Adrenal gland (tissue), 12 donors: Measurements from ENCODE around the gene CCL3. TPM values are rescaled to one million over a fixed set of nuclear protein-coding genes. Genes with fewer than 3 reads are reported as not detected.

Experiments used
- DNase-seq, 7 donors: peaks; one replicate each; pipeline ENCODE4 v3.0.0-alpha.2; 2019 to 2020
- H3K27ac ChIP-seq, 5 donors: fragments of 200-600 bp; sonication (generic) in 4 of 5; 1 replicate in 3 of 5; 2 replicates in 2 of 5; pipeline versions ENCODE4 v1.5.1 to v1.8.0; 2016 to 2020; ENCODE audit warnings: mild to moderate bottlenecking in 1 of 5
- H3K27me3 ChIP-seq: fragments of 200-600 bp; 2 replicates; pipeline ENCODE4 v1.8.0; 2021
- H3K36me3 ChIP-seq, 2 donors: fragments of 200-600 bp; replicated peaks in 1 of 2; 1 replicate in 1 of 2; 2 replicates in 1 of 2; pipeline versions ENCODE4 v1.5.1 to v1.8.0; 2018 to 2022
- H3K4me1 ChIP-seq, 2 donors: fragments of 200-600 bp; replicated peaks in 1 of 2; 1 replicate in 1 of 2; 2 replicates in 1 of 2; pipeline versions ENCODE4 v1.5.1 to v1.8.0; 2018 to 2021
- H3K4me3 ChIP-seq, 4 donors: fragments of 200-600 bp; sonication (generic) in 3 of 4; one replicate each; pipeline ENCODE4 v1.5.1; 2016 to 2018
- H3K9me3 ChIP-seq, 3 donors: fragments of 200-600 bp; sonication (generic) in 1 of 3; replicated peaks in 1 of 3; 1 replicate in 2 of 3; 2 replicates in 1 of 3; pipeline versions ENCODE4 v1.5.1 to v1.8.0; 2016 to 2021
- CTCF ChIP-seq, 6 experiments: fragments of 450-650 bp in 4 of 6; fragments of 200-600 bp in 2 of 6; sonication (generic) in 1 of 6; IDR thresholded peaks; 1 replicate in 5 of 6; 2 replicates in 1 of 6; pipeline versions ENCODE4 v1.5.1 to v1.8.0; 2016 to 2021; ENCODE audit warnings: antibody characterized with exemption in 6 of 6, mild to moderate bottlenecking in 2 of 6, moderate library complexity in 1 of 6
- POLR2A ChIP-seq, 2 donors: fragments of 450-650 bp; IDR thresholded peaks; one replicate each; pipeline ENCODE4 v1.6.1; 2017; ENCODE audit warnings: antibody characterized with exemption in 2 of 2, mild to moderate bottlenecking in 2 of 2, moderate library complexity in 1 of 2
- WGBS, 4 donors: extraction: QIAGEN DNeasy Blood & Tissue Kit in 2 of 4; methylation state at CpG; one replicate each; pipeline versions ENCODE4 v1.1.5 to v1.1.7; 2013 to 2017; 5-methylcytosine and 5-hydroxymethylcytosine counted together
- intact Hi-C, 2 donors: fragments of 100-400 bp; cut with DNase I; formaldehyde crosslinking; loops; one replicate each; pipeline versions ENCODE4 v1.14.1 to v1.15.0; 2022 to 2023
- polyA plus RNA-seq, 3 donors: library from polyadenylated mRNA; stranded (reverse); fragments of 200-250 nt in 2 of 3; fragments of 350-450 nt in 1 of 3; fragmentation: Illumina TruSeq in 1 of 3; extraction: RNeasy Lipid Tissue Mini Kit (QIAGEN cat#74804) in 1 of 3; gene quantifications; one replicate each; pipeline ENCODE4 v1.2.3, GENCODE V29; 2013 to 2014
- small RNA-seq, 2 donors: library from RNA; depleted of rRNA; stranded (forward); fragments of <200 nt; gene quantifications; one replicate each; pipeline ENCODE3, GENCODE V24; 2016
- total RNA-seq, 9 donors: library from RNA; depleted of rRNA in 4 of 9; stranded (reverse); fragments of >200 nt in 4 of 9; fragments of 120-200 nt in 1 of 9; fragmentation: NEBNext Ultra II Directional in 1 of 9; extraction: Animal tissue kit (Norgen Biotek cat#: 25700) in 1 of 9; gene quantifications; one replicate each; pipeline versions ENCODE4 v1.1.0 to v1.2.4, GENCODE V29; 2013 to 2023
- donor health status: healthy with polysubstance abuse.
- donor health status: Bipolar disorder and iron deficiency.
- donor health status: DM: yes; HTN: yes; CAD: no.
- donor health status: DM: no; HTN: no; CAD: no.
- donor health status: DM: no; HTN: no; CAD: no.
- donor health status: DM: yes; HTN: yes; CAD: no.

CCL3 gene
- total and polyA plus RNA-seq, 12 donors = 0.54 to 15.3 (median 5.0) TPM

- no peak for TF ChIP-seq CTCF (IDR thresholded peaks at IDR 0.05)
- no peak for TF ChIP-seq POLR2A (IDR thresholded peaks at IDR 0.05)
- H3K27me3 ChIP-seq = no peaks in the 10 kb centered on the region
- H3K27ac ChIP-seq = no peak overlapping the region
- no peak overlapping the region for H3K4me3 ChIP-seq
- H3K36me3 ChIP-seq = no peaks in the 10 kb centered on the region
- intact Hi-C loops = no loop called here
- no peaks in the 10 kb centered on the region for H3K4me1 ChIP-seq
- no peaks in the 10 kb centered on the region for H3K9me3 ChIP-seq
- 94 to 98% (median 95%) methylated on average over 2 of the region's 2 CpGs for WGBS, 4 donors
- DNase-seq = no peak
Measured at GRCh38 chr17:36049643-36050042, 40.3 kb downstream of the CCL3 start.

- no peaks in the 10 kb centered on the region for H3K36me3 ChIP-seq
- TF ChIP-seq POLR2A (IDR thresholded peaks at IDR 0.05) = no peak
- intact Hi-C loops = no loop called here
- no peak overlapping the region for H3K27ac ChIP-seq
- H3K27me3 ChIP-seq = no peaks in the 10 kb centered on the region
- no peaks in the 10 kb centered on the region for H3K9me3 ChIP-seq
- H3K4me3 ChIP-seq = no peak overlapping the region
- WGBS, 4 donors = 77 to 100% (median 79%) methylated on average over 2 of the region's 2 CpGs
- no peak for DNase-seq
- no peaks in the 10 kb centered on the region for H3K4me1 ChIP-seq
Measured at GRCh38 chr17:36048066-36048465, 41.9 kb downstream of the CCL3 start.

Small RNA genes within 50 kb of the gene (small RNA-seq; reads per million reads assigned to genes)
- gene RN7SL301P = 0 reads per million in 2 donors

Other genes with a start within 250 kb of the CCL3 start
- gene HEATR9, start 221.3 kb downstream of the CCL3 start, total RNA-seq = not detected
- gene HEATR9, start 221.3 kb downstream of the CCL3 start, polyA plus RNA-seq = under 1 TPM; 0.03 to 0.32 (median 0.13) TPM
- 10 to 100 TPM in 2 of 9 donors, 1 to 10 TPM in 6, under 1 TPM in 1; 0.83 to 10.7 (median 4.0) TPM for gene CCL5, start 209.8 kb downstream of the CCL3 start, total RNA-seq
- 1 to 10 TPM; 5.4 to 8.8 (median 7.6) TPM for gene CCL5, start 209.8 kb downstream of the CCL3 start, polyA plus RNA-seq
- gene RDM1, start 159.4 kb downstream of the CCL3 start, total RNA-seq = 1 to 10 TPM in 1 of 9 donors, not detected in 8; 1.1 TPM
- under 1 TPM in 1 of 3 donors, not detected in 2; 0.48 TPM for gene RDM1, start 159.4 kb downstream of the CCL3 start, polyA plus RNA-seq
- gene LYZL6, start 146.4 kb downstream of the CCL3 start, total RNA-seq = not detected
- not detected for gene LYZL6, start 146.4 kb downstream of the CCL3 start, polyA plus RNA-seq
- 1 to 10 TPM in 1 of 9 donors, under 1 TPM in 5, not detected in 3; 0.22 to 1.6 (median 0.57) TPM for gene CCL16, start 108.6 kb downstream of the CCL3 start, total RNA-seq
- 1 to 10 TPM in 1 of 3 donors, under 1 TPM in 2; 0.16 to 3.2 (median 0.24) TPM for gene CCL16, start 108.6 kb downstream of the CCL3 start, polyA plus RNA-seq
- gene CCL14, start 103.4 kb downstream of the CCL3 start, total RNA-seq = 100 to 1,000 TPM in 3 of 9 donors, 10 to 100 TPM in 6; 15.3 to 129 (median 53.2) TPM
- gene CCL14, start 103.4 kb downstream of the CCL3 start, polyA plus RNA-seq = 100 to 1,000 TPM in 2 of 3 donors, 10 to 100 TPM in 1; 75.8 to 268 (median 250) TPM
- gene CCL15, start 88.6 kb downstream of the CCL3 start, total RNA-seq = 1 to 10 TPM in 3 of 9 donors, under 1 TPM in 2, not detected in 4; 0.28 to 1.7 (median 1.1) TPM
- gene CCL15, start 88.6 kb downstream of the CCL3 start, polyA plus RNA-seq = under 1 TPM in 2 of 3 donors, not detected in 1; 0.17 to 0.38 TPM
- 10 to 100 TPM in 5 of 9 donors, 1 to 10 TPM in 4; 1.9 to 25.7 (median 10.0) TPM for gene CCL23, start 72.2 kb downstream of the CCL3 start, total RNA-seq
- gene CCL23, start 72.2 kb downstream of the CCL3 start, polyA plus RNA-seq = 1 to 10 TPM; 1.9 to 9.8 (median 3.3) TPM
- gene CCL18, start 25.9 kb downstream of the CCL3 start, total RNA-seq = 1 to 10 TPM in 4 of 9 donors, under 1 TPM in 1, not detected in 4; 0.32 to 2.2 (median 1.6) TPM
- gene CCL18, start 25.9 kb downstream of the CCL3 start, polyA plus RNA-seq = 1 to 10 TPM in 2 of 3 donors, not detected in 1; 1.2 to 5.2 TPM
- gene CCL4, start 13.7 kb upstream of the CCL3 start, total RNA-seq = 10 to 100 TPM in 2 of 9 donors, 1 to 10 TPM in 6, under 1 TPM in 1; 0.72 to 17.5 (median 5.5) TPM
- gene CCL4, start 13.7 kb upstream of the CCL3 start, polyA plus RNA-seq = 10 to 100 TPM in 1 of 3 donors, 1 to 10 TPM in 2; 3.8 to 10.0 (median 5.2) TPM
- gene TBC1D3B, start 86.5 kb upstream of the CCL3 start, total RNA-seq = 10 to 100 TPM in 1 of 9 donors, 1 to 10 TPM in 5, under 1 TPM in 1, not detected in 2; 0.39 to 10.5 (median 2.7) TPM
- 10 to 100 TPM in 2 of 3 donors, not detected in 1; 10.4 to 12.9 TPM for gene TBC1D3B, start 86.5 kb upstream of the CCL3 start, polyA plus RNA-seq
- 1 to 10 TPM in 3 of 9 donors, under 1 TPM in 2, not detected in 4; 0.41 to 1.7 (median 1.4) TPM for gene CCL3L1, start 106.6 kb upstream of the CCL3 start, total RNA-seq
- 1 to 10 TPM in 1 of 3 donors, under 1 TPM in 2; 0.54 to 3.0 (median 0.72) TPM for gene CCL3L1, start 106.6 kb upstream of the CCL3 start, polyA plus RNA-seq
- 1 to 10 TPM in 6 of 9 donors, under 1 TPM in 2, not detected in 1; 0.57 to 3.8 (median 2.2) TPM for gene CCL4L2, start 120.9 kb upstream of the CCL3 start, total RNA-seq
- 1 to 10 TPM; 1.3 to 5.1 (median 2.2) TPM for gene CCL4L2, start 120.9 kb upstream of the CCL3 start, polyA plus RNA-seq
- under 1 TPM in 3 of 9 donors, not detected in 6; 0.18 to 0.89 (median 0.22) TPM for gene TBC1D3I, start 174.4 kb upstream of the CCL3 start, total RNA-seq
- gene TBC1D3I, start 174.4 kb upstream of the CCL3 start, polyA plus RNA-seq = 1 to 10 TPM in 2 of 3 donors, not detected in 1; 1.4 to 2.4 TPM
- gene TBC1D3G, start 233.7 kb upstream of the CCL3 start, total RNA-seq = not detected
- 10 to 100 TPM in 1 of 3 donors, 1 to 10 TPM in 1, not detected in 1; 2.7 to 79.7 TPM for gene TBC1D3G, start 233.7 kb upstream of the CCL3 start, polyA plus RNA-seq